Activated CD4-positive, alpha-beta memory T cell treated with anti-CD3 and anti-CD28 coated beads for 36 hours (primary cell): ENCODE data around the gene SQSTM1. TPM values are rescaled to one million over a fixed set of nuclear protein-coding genes. Genes with fewer than 3 reads are reported as not detected.

Source experiments
- CTCF ChIA-PET: fragments of 350-600 bp; sonication (Branson Sonifier 250); formaldehyde crosslinking; loops from one replicate; lab custom pipeline; 2021; ENCODE audit warnings: antibody characterized with exemption, inconsistent platforms; lab: Charles Lee
- POLR2A ChIA-PET: fragments of 350-600 bp; sonication (Branson Sonifier 250); formaldehyde crosslinking; loops from one replicate; lab custom pipeline; 2021; ENCODE audit warnings: antibody characterized with exemption; lab: Charles Lee
- DNase-seq: peaks from one replicate; pipeline ENCODE4 v3.0.0-alpha.2; 2020
- H3K27ac Mint-ChIP-seq: one replicate; pipeline ENCODE4 v1.8.0; 2021; ENCODE audit warnings: mixed read lengths
- H3K27me3 Mint-ChIP-seq: one replicate; pipeline ENCODE4 v1.8.0; 2021; ENCODE audit warnings: mixed read lengths
- H3K36me3 Mint-ChIP-seq: one replicate; pipeline ENCODE4 v1.8.0; 2021; ENCODE audit warnings: mixed read lengths
- H3K4me1 Mint-ChIP-seq: one replicate; pipeline ENCODE4 v1.8.0; 2021; ENCODE audit warnings: low read depth, mixed read lengths
- H3K4me3 Mint-ChIP-seq: one replicate; pipeline ENCODE4 v1.8.0; 2021; ENCODE audit warnings: mild to moderate bottlenecking, mixed read lengths
- H3K9me3 Mint-ChIP-seq: one replicate; pipeline ENCODE4 v1.8.0; 2021; ENCODE audit warnings: mixed read lengths
- intact Hi-C: fragments of 100-400 bp; cut with micrococcal nuclease; formaldehyde crosslinking; loops from one replicate; pipeline ENCODE4 v1.15.1; 2023
- total RNA-seq, 2 experiments: library from RNA; stranded (reverse); gene quantifications; one replicate each; pipeline ENCODE4 v1.2.3, GENCODE V29; 2021

The SQSTM1 gene
- total RNA-seq, 2 experiments from 2014 or later, result 127 to 130 TPM

DNA sequence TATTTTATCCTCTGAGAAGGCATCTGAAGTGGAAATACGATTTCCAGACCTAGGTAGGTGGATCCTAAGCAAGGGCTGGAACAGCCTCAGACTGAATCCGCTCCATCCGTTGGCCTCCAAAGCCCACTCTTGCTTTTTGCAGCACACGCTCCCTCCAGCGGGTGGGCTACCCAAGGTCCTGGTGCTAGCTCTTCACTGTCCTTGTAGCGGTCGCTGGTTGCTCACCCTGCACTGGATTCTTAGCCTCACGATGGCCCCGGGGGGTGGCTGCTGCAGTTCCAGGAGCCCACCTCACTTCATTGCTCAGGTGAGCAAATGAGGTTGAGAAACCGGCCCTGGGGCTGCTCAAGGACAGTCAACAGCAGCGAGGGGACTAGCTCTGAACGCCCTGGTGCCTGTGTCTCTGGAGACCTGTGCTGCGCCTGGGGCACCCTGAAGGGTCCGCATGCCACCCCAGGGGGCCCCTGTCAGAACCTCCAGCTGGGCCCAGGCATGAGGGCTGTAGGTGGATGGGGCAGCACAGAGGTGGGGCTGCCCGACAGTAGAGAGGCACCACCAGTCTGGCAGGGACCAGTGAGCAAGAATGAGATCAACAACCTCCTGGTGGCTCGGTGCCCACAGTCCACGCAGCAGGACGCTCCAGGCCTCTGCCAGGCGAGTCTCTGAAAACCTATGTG is 18.4 kb upstream of the SQSTM1 start:
- POLR2A ChIA-PET, result interaction anchor here (1.0 to 1.4 kb wide), 5 partner anchors 11 to 56 kb away, joined by 3 to 4 read pairs (median 3); partner anchors contain the start of genes MRNIP and SQSTM1
- no peaks in the 10 kb centered on the region for H3K9me3 Mint-ChIP-seq
- H3K4me1 Mint-ChIP-seq, result peaks cover 33% of the 10 kb centered on the region
- intact Hi-C loops, result loop anchor here (2.0 to 5.0 kb wide), 4 partner anchors 35 to 180 kb away; partner anchors contain the start of gene HNRNPH1
- H3K4me3 Mint-ChIP-seq, result no peak overlapping the region
- DNase-seq, result no peak
- CTCF ChIA-PET, result interaction anchor here (0.6 to 2.4 kb wide), 25 partner anchors 9 to 289 kb away, joined by 3 to 17 read pairs (median 5); partner anchors contain the start of genes CBY3, LTC4S, MAML1 and MRNIP
- peaks cover 23% of the 10 kb centered on the region for H3K36me3 Mint-ChIP-seq
- no peaks in the 10 kb centered on the region for H3K27me3 Mint-ChIP-seq
- H3K27ac Mint-ChIP-seq, result peak overlapping the region; percentile 40

DNA sequence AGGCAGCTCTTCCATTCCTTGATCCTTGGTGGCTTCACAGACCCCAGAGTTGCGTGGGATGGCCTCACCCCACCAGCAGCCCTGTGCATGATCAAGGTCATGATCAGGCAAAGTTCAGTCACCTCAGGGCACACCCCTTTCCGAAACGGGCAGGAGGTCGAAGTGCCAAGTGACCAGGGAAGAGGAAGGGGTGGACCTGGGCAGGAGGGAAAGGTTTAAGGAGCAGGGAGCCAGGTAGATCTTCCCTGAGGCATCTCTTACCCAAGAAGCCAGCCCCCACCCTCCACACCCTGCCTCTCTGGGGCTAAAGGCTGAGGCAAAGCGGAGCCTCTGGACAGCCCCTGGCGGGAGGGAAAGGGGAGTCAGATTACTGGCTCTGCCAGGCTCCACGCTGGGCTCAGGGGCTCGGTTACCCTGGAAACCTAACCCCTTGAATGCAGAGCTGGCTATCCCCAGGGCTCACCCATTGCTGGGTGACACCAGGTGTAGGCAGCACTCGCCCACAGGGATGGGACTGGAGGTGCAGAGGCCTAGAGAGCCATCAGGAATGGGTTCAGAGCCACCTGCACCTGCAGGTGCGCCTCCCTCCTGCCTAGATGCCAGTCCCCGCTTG is 17.6 kb upstream of the SQSTM1 start:
- POLR2A ChIA-PET, result interaction anchor here (1.4 to 3.9 kb wide), 3 partner anchors 17 to 56 kb away, joined by 4 to 19 read pairs (median 4); partner anchors contain the start of genes MRNIP and SQSTM1
- peaks cover 23% of the 10 kb centered on the region for H3K36me3 Mint-ChIP-seq
- no peaks in the 10 kb centered on the region for H3K9me3 Mint-ChIP-seq
- intact Hi-C loops, result loop anchor here (2.0 to 5.0 kb wide), 4 partner anchors 34 to 181 kb away; partner anchors contain the start of gene HNRNPH1
- peaks cover 33% of the 10 kb centered on the region for H3K4me1 Mint-ChIP-seq
- H3K27ac Mint-ChIP-seq, result peak overlapping the region; percentile 40
- CTCF ChIA-PET, result interaction anchor here (1.0 to 2.4 kb wide), 8 partner anchors 8 to 122 kb away, joined by 3 to 11 read pairs (median 6); partner anchors contain the start of genes CBY3, LTC4S and SQSTM1
- H3K4me3 Mint-ChIP-seq, result no peak overlapping the region
- H3K27me3 Mint-ChIP-seq, result no peaks in the 10 kb centered on the region
- DNase-seq, result no peak

DNA sequence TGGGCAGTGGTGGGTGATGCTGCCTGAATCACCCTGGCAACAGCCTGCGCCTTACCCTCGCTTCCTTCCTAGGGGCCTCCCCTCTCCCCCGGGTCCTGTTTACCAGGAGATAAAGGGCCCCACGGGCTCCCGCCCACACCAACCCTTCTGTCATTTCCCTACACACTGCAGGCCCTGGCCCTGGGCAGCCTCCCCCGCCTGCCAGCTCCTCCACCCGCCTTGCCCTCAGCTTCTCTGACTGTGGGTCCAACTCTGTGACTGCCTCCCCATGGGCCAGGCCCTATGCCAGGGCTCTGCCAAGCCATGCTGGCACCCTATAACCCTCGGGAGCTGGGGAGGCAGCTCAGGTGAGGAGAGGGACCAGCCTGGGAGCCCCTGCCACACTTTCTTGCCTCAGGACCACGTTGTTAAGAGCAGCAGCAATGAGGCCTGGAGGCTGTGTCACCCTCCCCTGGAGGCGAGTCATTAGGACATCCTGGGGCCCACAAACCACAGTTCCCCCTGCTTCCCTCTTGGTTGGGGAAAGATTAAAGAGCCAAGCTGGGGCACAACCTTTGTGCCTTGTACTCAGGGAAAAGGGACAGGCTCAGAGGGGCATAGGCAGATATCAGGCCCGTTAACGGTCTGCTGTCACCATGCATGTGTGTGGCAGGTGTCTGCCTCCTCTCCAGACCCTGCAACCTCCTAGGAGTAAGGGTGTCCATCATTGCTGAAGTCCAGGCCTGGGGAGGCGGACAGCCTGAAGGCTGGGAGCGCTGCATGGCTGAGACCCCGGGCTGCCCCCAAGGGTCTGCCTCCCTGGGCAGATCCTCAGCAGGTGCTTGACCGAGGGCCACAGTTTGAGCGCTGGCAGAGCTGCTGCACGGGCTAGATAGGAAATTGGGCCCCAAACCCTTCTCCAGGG is 16.8 kb upstream of the SQSTM1 start:
- intact Hi-C loops, result loop anchor here (1.0 to 5.0 kb wide), 8 partner anchors 15 to 287 kb away; partner anchors contain the start of genes HNRNPH1, MAML1 and MRNIP
- Mint-ChIP-seq H3K27ac (peak overlapping the region; percentile 85), H3K36me3 (peaks cover 22% of the 10 kb centered on the region)

GRCh38 chr5:179804555-179804947 is 16.2 kb upstream of the SQSTM1 start:
- H3K9me3 Mint-ChIP-seq, result no peaks in the 10 kb centered on the region
- H3K4me1 Mint-ChIP-seq, result peaks cover 33% of the 10 kb centered on the region
- H3K4me3 Mint-ChIP-seq, result peak overlapping the region; percentile 86
- intact Hi-C loops, result loop anchor here (1.0 to 5.0 kb wide), 7 partner anchors 15 to 287 kb away; partner anchors contain the start of genes HNRNPH1, MAML1 and MRNIP
- CTCF ChIA-PET, result interaction anchor here (0.6 to 1.4 kb wide), 3 partner anchors 10 to 42 kb away, joined by 3 to 5 read pairs (median 4); partner anchors contain the start of gene SQSTM1
- peaks cover 16% of the 10 kb centered on the region for H3K36me3 Mint-ChIP-seq
- POLR2A ChIA-PET, result interaction anchor here (3.9 kb wide), 1 partner anchor 15 kb away, joined by 19 read pairs; the partner anchor contains the start of gene SQSTM1
- H3K27ac Mint-ChIP-seq, result peak overlapping the region; percentile 85
- no peaks in the 10 kb centered on the region for H3K27me3 Mint-ChIP-seq
- DNase-seq, result no peak

More for the DNA sequence above, 16.8 kb upstream of the SQSTM1 start:
- H3K9me3 Mint-ChIP-seq, result no peaks in the 10 kb centered on the region
- ChIA-PET CTCF (interaction anchor here (0.8 to 2.4 kb wide), 3 partner anchors 9 to 41 kb away, joined by 3 to 9 read pairs (median 4); partner anchors contain the start of gene SQSTM1), POLR2A (interaction anchor here (0.9 to 3.9 kb wide), 2 partner anchors 16 to 103 kb away, joined by 3 to 19 read pairs; partner anchors contain the start of gene SQSTM1)
- DNase-seq, result peak; percentile 87
- peak overlapping the region; percentile 86 for H3K4me3 Mint-ChIP-seq
- no peaks in the 10 kb centered on the region for H3K27me3 Mint-ChIP-seq
- peaks cover 33% of the 10 kb centered on the region for H3K4me1 Mint-ChIP-seq

GRCh38 chr5:179805070-179805528 is 15.6 kb upstream of the SQSTM1 start:
- Mint-ChIP-seq H3K27ac (peak overlapping the region; percentile 85), H3K4me3 (peak overlapping the region; percentile 86), H3K27me3 (no peaks in the 10 kb centered on the region), H3K9me3 (no peaks in the 10 kb centered on the region), H3K36me3 (peaks cover 13% of the 10 kb centered on the region), H3K4me1 (peaks cover 33% of the 10 kb centered on the region)
- ChIA-PET POLR2A (interaction anchor here (0.7 to 3.9 kb wide), 3 partner anchors 11 to 182 kb away, joined by 3 to 19 read pairs (median 8); partner anchors contain the start of genes HNRNPH1, LTC4S and SQSTM1), CTCF (interaction anchor here (0.6 to 1.5 kb wide), 3 partner anchors 9 to 102 kb away, joined by 4 to 5 read pairs (median 4); no protein-coding TSS in a partner anchor)
- intact Hi-C loops, result loop anchor here (2.0 to 5.0 kb wide), 2 partner anchors 72 to 267 kb away; partner anchors contain the start of genes MAML1 and RNF130
- DNase-seq, result no peak

- intact Hi-C loops, result loop anchor here (2.0 to 5.0 kb wide), 2 partner anchors 73 to 267 kb away; partner anchors contain the start of genes MAML1 and RNF130
- POLR2A ChIA-PET, result interaction anchor here (0.7 to 3.9 kb wide), 3 partner anchors 11 to 182 kb away, joined by 3 to 19 read pairs (median 8); partner anchors contain the start of genes HNRNPH1, LTC4S and SQSTM1
These were observed 15.0 kb upstream of the SQSTM1 start for GRCh38 chr5:179805529-179806249.

DNA sequence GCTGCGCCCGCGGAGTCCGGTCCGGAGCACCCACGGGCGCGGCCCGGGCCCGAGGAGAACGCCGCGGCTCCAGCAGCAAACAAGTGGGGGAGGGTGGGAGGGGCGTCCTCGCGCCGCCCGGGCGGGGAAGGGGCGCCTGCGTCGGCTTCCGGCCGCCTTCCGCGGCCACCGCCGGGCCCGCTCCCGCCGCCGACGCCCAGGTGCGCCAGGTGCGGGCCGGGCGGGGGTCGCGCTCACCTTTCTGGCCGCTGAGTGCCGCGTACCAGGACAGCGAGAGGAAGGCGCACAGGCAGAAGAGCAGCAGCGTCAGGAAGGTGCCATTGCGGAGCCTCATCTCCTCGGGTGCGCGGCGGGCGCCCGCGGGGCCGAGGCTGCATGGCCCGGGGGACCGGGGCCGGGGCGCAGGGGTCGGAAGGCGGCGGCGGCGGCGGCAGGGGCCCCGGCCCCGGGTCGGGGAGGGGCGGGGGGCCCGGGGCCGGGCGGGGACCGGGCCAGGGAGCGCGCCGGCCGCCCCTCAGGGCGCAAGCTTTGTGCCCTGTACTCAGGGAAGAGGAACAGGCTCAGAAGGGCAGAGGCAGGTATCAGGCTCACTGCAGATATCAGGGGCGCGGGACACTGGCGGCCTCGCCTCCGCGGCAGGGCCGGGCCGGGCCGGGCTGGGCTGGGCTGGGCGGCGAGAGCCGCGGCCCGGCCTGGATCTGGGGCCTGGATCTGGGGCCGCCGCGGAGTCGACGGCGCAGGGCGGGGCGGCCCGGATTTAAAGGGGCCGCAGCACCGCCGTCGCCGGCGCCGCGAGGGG is 14.3 kb upstream of the SQSTM1 start, which contains the start of gene MGAT4B:
Gene MGAT4B (minus strand): TSS at position 617 of the 799 bp plus-strand sequence. CDS start 283 bp downstream, at position 334.
- no peaks in the 10 kb centered on the region for H3K27me3 Mint-ChIP-seq
- CTCF ChIA-PET, result interaction anchor here (0.9 to 1.5 kb wide), 4 partner anchors 9 to 100 kb away, joined by 3 to 4 read pairs (median 4); no protein-coding TSS in a partner anchor
- no peaks in the 10 kb centered on the region for H3K9me3 Mint-ChIP-seq
- DNase-seq, result peak; percentile 72
- POLR2A ChIA-PET, result interaction anchor here (1.0 to 3.9 kb wide), 3 partner anchors 12 to 74 kb away, joined by 3 to 19 read pairs (median 8); partner anchors contain the start of genes LTC4S and SQSTM1
- peak within 1 kb of the TSS; percentile 71 for H3K27ac Mint-ChIP-seq
- H3K36me3 Mint-ChIP-seq, result peaks cover 15% of the 10 kb centered on the region
- peaks cover 33% of the 10 kb centered on the region for H3K4me1 Mint-ChIP-seq
- peak within 1 kb of the TSS; percentile 86 for H3K4me3 Mint-ChIP-seq
- intact Hi-C loops, result loop anchor here (5.0 kb wide), 1 partner anchor 266 kb away; the partner anchor contains the start of gene RNF130

More at GRCh38 chr5:179805529-179806249, 15.0 kb upstream of the SQSTM1 start:
- Mint-ChIP-seq H3K27ac (peak overlapping the region; percentile 85), H3K9me3 (no peaks in the 10 kb centered on the region), H3K4me1 (peaks cover 33% of the 10 kb centered on the region), H3K27me3 (no peaks in the 10 kb centered on the region), H3K36me3 (peaks cover 14% of the 10 kb centered on the region), H3K4me3 (peak overlapping the region; percentile 86)
- CTCF ChIA-PET, result interaction anchor here (0.9 to 1.5 kb wide), 3 partner anchors 9 to 101 kb away, joined by 3 to 4 read pairs (median 4); no protein-coding TSS in a partner anchor
- peak; percentile 65 for DNase-seq

DNA sequence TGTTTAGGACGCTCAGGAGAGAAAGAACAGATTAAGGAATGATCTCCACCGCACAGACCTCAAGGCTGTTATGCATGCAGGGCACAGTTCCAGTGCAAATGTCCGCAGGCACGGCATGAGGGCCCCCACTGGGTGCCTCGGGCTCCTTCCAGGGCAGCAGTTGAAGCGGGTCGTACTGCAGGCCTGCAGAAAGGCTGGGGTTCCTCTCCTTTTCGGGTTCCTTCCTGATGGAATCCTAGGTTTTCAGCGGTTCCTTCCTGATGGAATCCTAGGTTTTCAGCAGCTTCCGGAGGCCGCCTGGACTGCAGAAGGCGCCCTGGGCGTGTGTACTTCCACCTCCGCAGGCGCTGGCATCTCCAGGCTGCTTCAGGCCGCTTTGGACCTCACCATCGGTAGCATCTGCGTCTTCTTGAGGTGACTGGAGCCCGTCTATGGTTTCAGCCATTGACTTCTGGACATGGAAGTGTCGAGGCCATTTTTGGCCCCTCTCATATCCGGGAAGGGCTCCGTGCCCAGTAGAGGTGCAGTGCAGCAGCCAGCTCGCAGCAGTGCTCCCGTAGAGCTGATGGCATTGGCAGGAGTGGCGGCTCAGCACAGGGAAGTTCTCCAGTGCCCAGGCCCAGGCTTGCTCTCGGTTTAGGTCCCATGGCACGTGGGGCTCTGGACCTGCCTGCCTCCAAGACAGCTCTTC is 8.4 kb upstream of the SQSTM1 start:
- ChIA-PET POLR2A (interaction anchor here (1.3 kb wide), 1 partner anchor 10 kb away, joined by 3 read pairs; no protein-coding TSS in a partner anchor), CTCF (interaction anchor here (1.4 to 1.8 kb wide), 2 partner anchors 8 to 49 kb away, joined by 5 to 6 read pairs; partner anchors contain the start of gene SQSTM1)
- Mint-ChIP-seq H3K27ac (no peak overlapping the region), H3K4me3 (no peak overlapping the region), H3K36me3 (peaks cover 23% of the 10 kb centered on the region), H3K4me1 (peaks cover 4% of the 10 kb centered on the region), H3K27me3 (peaks cover 2% of the 10 kb centered on the region), H3K9me3 (no peaks in the 10 kb centered on the region)
- intact Hi-C loops, result no loop called here
- DNase-seq, result no peak
